Liver (tissue), 4 donors: ENCODE results near the gene HLA-DRA. TPM values are rescaled to one million over a fixed set of nuclear protein-coding genes. Genes with fewer than 3 reads are reported as not detected.

Experiments used
- polyA plus RNA-seq, 2 donors: library from polyadenylated mRNA; stranded (reverse) in 1 of 2; unstranded in 1 of 2; fragments of 200-250 nt in 1 of 2; fragments of >200 nt in 1 of 2; fragmentation: Nextera tagmentation in 1 of 2; extraction: Ambion mirVana in 1 of 2; gene quantifications; one replicate each; pipeline versions ENCODE4 v1.2.1 to v1.2.3, GENCODE V29; 2013 to 2015
- total RNA-seq, 2 donors: library from RNA; depleted of rRNA; stranded (reverse); fragments of >200 nt; gene quantifications; one replicate each; pipeline ENCODE4 v1.2.3, GENCODE V29; 2014
- donor health status: healthy.
- donor health status: healthy.
- donor health status: healthy.

Gene HLA-DRA
- total and polyA plus RNA-seq, 4 donors, result 53.4 to 145 (median 88.2) TPM

Other genes starting within 250 kb of the HLA-DRA start
- gene PBX2, start 249.7 kb upstream of the HLA-DRA start, total RNA-seq, result 10 to 100 TPM; 21.3 to 52.5 TPM
- gene PBX2, start 249.7 kb upstream of the HLA-DRA start, polyA plus RNA-seq, result 10 to 100 TPM in 1 of 2 donors, 1 to 10 TPM in 1; 1.5 to 16.0 TPM
- gene GPSM3, start 247.2 kb upstream of the HLA-DRA start, total RNA-seq, result 1 to 10 TPM; 2.3 to 6.6 TPM
- gene GPSM3, start 247.2 kb upstream of the HLA-DRA start, polyA plus RNA-seq, result 1 to 10 TPM; 6.0 to 8.0 TPM
- 10 to 100 TPM in 1 of 2 donors, 1 to 10 TPM in 1; 2.6 to 15.1 TPM for gene NOTCH4, start 215.8 kb upstream of the HLA-DRA start, total RNA-seq
- gene NOTCH4, start 215.8 kb upstream of the HLA-DRA start, polyA plus RNA-seq, result 10 to 100 TPM in 1 of 2 donors, 1 to 10 TPM in 1; 7.3 to 10.4 TPM
- not detected for gene TSBP1, start 68.0 kb upstream of the HLA-DRA start, total RNA-seq
- not detected for gene TSBP1, start 68.0 kb upstream of the HLA-DRA start, polyA plus RNA-seq
- not detected for gene BTNL2, start 32.7 kb upstream of the HLA-DRA start, total RNA-seq
- not detected for gene BTNL2, start 32.7 kb upstream of the HLA-DRA start, polyA plus RNA-seq
- gene HLA-DRB5, start 90.4 kb downstream of the HLA-DRA start, total RNA-seq, result 10 to 100 TPM in 1 of 2 donors, 1 to 10 TPM in 1; 3.8 to 42.9 TPM
- 1 to 10 TPM in 1 of 2 donors, under 1 TPM in 1; 0.36 to 1.8 TPM for gene HLA-DRB5, start 90.4 kb downstream of the HLA-DRA start, polyA plus RNA-seq
- gene HLA-DRB1, start 150.0 kb downstream of the HLA-DRA start, total RNA-seq, result 10 to 100 TPM; 37.0 to 46.1 TPM
- gene HLA-DRB1, start 150.0 kb downstream of the HLA-DRA start, polyA plus RNA-seq, result 10 to 100 TPM; 26.0 to 35.7 TPM
- gene HLA-DQA1, start 197.5 kb downstream of the HLA-DRA start, total RNA-seq, result 10 to 100 TPM in 1 of 2 donors, 1 to 10 TPM in 1; 8.5 to 19.9 TPM
- 10 to 100 TPM in 1 of 2 donors, 1 to 10 TPM in 1; 2.1 to 10.2 TPM for gene HLA-DQA1, start 197.5 kb downstream of the HLA-DRA start, polyA plus RNA-seq
- gene HLA-DQB1, start 226.8 kb downstream of the HLA-DRA start, total RNA-seq, result 10 to 100 TPM; 12.1 to 12.4 TPM
- gene HLA-DQB1, start 226.8 kb downstream of the HLA-DRA start, polyA plus RNA-seq, result 1 to 10 TPM; 1.9 to 2.4 TPM